Astrocyte (in vitro differentiated cells and primary cell): ENCODE results near the gene COL18A1. TPM values are rescaled to one million over a fixed set of nuclear protein-coding genes. Genes with fewer than 3 reads are reported as not detected.

ENCODE experiments used
- DNase-seq: peaks from one replicate; pipeline ENCODE4 v3.0.0-alpha.2; 2010; ENCODE audit warnings: low read depth
- FAIRE-seq: peaks from 2 replicates; lab custom pipeline; 2011; peaks lifted over from hg19 to GRCh38; lab: Jason Lieb, UNC
- H2AFZ ChIP-seq: 2 replicates; pipeline ENCODE4 v1.6.0; 2012; ENCODE audit warnings: low read depth, low read length, inconsistent platforms
- H3K27ac ChIP-seq: 2 replicates; pipeline ENCODE4 v1.5.1; 2011; ENCODE audit warnings: low read depth, low read length, inconsistent platforms
- H3K27me3 ChIP-seq: 2 replicates; pipeline ENCODE4 v1.6.0; 2011; ENCODE audit warnings: low read length, inconsistent platforms; ENCODE audit not compliant: insufficient read depth
- H3K36me3 ChIP-seq: 2 replicates; pipeline ENCODE4 v1.5.1; 2011; ENCODE audit warnings: low read length, inconsistent platforms; ENCODE audit not compliant: insufficient read depth
- H3K4me1 ChIP-seq: 2 replicates; pipeline ENCODE4 v1.5.1; 2011; ENCODE audit warnings: low read length, inconsistent platforms; ENCODE audit not compliant: insufficient read depth
- H3K4me2 ChIP-seq: 2 replicates; pipeline ENCODE4 v1.6.0; 2012; ENCODE audit warnings: low read length, inconsistent platforms
- H3K4me3 ChIP-seq: 2 replicates; pipeline ENCODE4 v1.5.1; 2011; ENCODE audit warnings: low read depth, mild to moderate bottlenecking, low read length, inconsistent platforms; ENCODE audit not compliant: insufficient read depth
- H3K79me2 ChIP-seq: 2 replicates; pipeline ENCODE4 v1.6.0; 2012; ENCODE audit warnings: mild to moderate bottlenecking, low read length, inconsistent platforms; ENCODE audit not compliant: insufficient read depth
- H3K9ac ChIP-seq: 2 replicates; pipeline ENCODE4 v1.6.0; 2012; ENCODE audit warnings: mild to moderate bottlenecking, low read length, inconsistent platforms
- H3K9me3 ChIP-seq: 2 replicates; pipeline ENCODE4 v1.5.1; 2012; ENCODE audit warnings: low read depth, mild to moderate bottlenecking, low read length, inconsistent platforms; ENCODE audit not compliant: insufficient read depth
- H4K20me1 ChIP-seq: 2 replicates; pipeline ENCODE4 v1.6.0; 2012; ENCODE audit warnings: low read length, inconsistent platforms; ENCODE audit not compliant: insufficient read depth
- H3K27ac Mint-ChIP-seq: one replicate; pipeline ENCODE4 v1.8.0; 2021; ENCODE audit warnings: mild to moderate bottlenecking, mixed read lengths; ENCODE audit not compliant: unreplicated experiment
- H3K27me3 Mint-ChIP-seq: one replicate; pipeline ENCODE4 v1.8.0; 2021; ENCODE audit warnings: low read depth, mixed read lengths; ENCODE audit not compliant: unreplicated experiment
- H3K36me3 Mint-ChIP-seq: one replicate; pipeline ENCODE4 v1.8.0; 2021; ENCODE audit warnings: low read depth, mixed read lengths; ENCODE audit not compliant: unreplicated experiment
- H3K4me1 Mint-ChIP-seq: one replicate; pipeline ENCODE4 v1.8.0; 2021; ENCODE audit warnings: low read depth, mixed read lengths; ENCODE audit not compliant: unreplicated experiment
- H3K4me3 Mint-ChIP-seq: one replicate; pipeline ENCODE4 v1.8.0; 2021; ENCODE audit warnings: mild to moderate bottlenecking, moderate library complexity, mixed read lengths; ENCODE audit not compliant: unreplicated experiment
- H3K9me3 Mint-ChIP-seq: one replicate; pipeline ENCODE4 v1.8.0; 2021; ENCODE audit warnings: mild to moderate bottlenecking, mixed read lengths; ENCODE audit not compliant: unreplicated experiment
- EZH2 ChIP-seq: IDR thresholded peaks from 2 replicates; pipeline ENCODE4 v1.6.1; 2012; ENCODE audit warnings: mild to moderate bottlenecking, low read length, inconsistent platforms; ENCODE audit not compliant: insufficient read depth
- total RNA-seq: library from RNA; stranded (reverse); gene quantifications from 2 replicates; pipeline ENCODE4 v1.2.1, GENCODE V29; 2021
- TF ChIP-seq, protein P1 (sequence below): IDR thresholded peaks from 2 replicates; pipeline ENCODE4 v1.5.1; 2011; ENCODE audit warnings: low read depth, mild to moderate bottlenecking, inconsistent platforms, low read length, moderate library complexity; ENCODE audit not compliant: insufficient read depth

Gene COL18A1
- total RNA-seq, 1 donor from 2014 or later: 616 TPM

DNA sequence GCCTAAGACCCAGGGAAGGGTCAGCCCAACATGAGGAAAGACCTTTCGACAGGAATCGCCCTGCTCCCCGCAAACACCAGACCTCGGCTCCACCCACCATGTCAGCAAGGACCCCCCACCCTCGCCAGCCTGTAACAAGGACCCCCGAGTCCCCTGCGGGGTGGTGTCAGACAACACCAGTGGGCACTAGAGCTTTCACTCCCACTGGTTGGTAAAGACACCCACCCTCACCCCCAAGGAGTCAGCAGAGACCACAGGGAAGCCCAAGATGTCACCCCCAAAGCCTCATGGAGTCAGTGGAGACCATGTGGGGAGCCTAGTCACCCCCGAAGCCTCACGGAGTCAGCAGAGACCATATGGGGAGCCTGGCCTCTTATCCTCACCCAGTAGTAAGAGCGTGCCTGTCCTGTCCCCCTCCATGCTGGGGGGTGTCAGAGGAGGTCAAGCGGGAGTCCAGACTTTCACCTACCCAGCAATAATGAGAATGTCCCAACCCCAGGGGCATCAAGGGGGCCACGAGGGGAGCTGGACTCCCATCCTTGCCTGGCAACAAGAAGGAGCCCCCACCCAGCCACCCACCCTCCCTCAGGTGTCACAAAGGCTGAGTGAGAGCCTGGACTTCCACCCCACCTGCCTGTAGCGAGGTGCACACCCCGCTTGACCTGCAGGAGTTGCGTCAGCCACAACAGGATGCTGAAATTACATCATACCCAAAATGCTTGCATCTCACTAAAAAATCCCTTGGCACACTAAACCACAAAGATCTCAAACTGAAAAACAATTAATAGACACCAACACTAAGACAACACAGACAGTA is 112.5 kb downstream of the COL18A1 start:
- Histone ChIP-seq H3K36me3 (peaks cover 3% of the 10 kb centered on the region), H3K4me2 (no peak overlapping the region), H4K20me1 (peaks cover 4% of the 10 kb centered on the region), H3K79me2 (no peaks in the 10 kb centered on the region), H2AFZ (no peak overlapping the region), H3K4me1 (no peaks in the 10 kb centered on the region), H3K4me3 (no peak overlapping the region), H3K9me3 (peaks cover 6% of the 10 kb centered on the region), H3K27me3 (no peaks in the 10 kb centered on the region), H3K9ac (no peak overlapping the region), H3K27ac (no peak overlapping the region)
- no peaks in the 10 kb centered on the region for H3K27me3 Mint-ChIP-seq
- peak overlapping the region; percentile 45 for H3K4me3 Mint-ChIP-seq
- peaks cover 9% of the 10 kb centered on the region for H3K9me3 Mint-ChIP-seq
- DNase-seq (no peak), FAIRE-seq (no peak)
- peak overlapping the region; percentile 41 for H3K27ac Mint-ChIP-seq
- TF ChIP-seq, protein P1, sequence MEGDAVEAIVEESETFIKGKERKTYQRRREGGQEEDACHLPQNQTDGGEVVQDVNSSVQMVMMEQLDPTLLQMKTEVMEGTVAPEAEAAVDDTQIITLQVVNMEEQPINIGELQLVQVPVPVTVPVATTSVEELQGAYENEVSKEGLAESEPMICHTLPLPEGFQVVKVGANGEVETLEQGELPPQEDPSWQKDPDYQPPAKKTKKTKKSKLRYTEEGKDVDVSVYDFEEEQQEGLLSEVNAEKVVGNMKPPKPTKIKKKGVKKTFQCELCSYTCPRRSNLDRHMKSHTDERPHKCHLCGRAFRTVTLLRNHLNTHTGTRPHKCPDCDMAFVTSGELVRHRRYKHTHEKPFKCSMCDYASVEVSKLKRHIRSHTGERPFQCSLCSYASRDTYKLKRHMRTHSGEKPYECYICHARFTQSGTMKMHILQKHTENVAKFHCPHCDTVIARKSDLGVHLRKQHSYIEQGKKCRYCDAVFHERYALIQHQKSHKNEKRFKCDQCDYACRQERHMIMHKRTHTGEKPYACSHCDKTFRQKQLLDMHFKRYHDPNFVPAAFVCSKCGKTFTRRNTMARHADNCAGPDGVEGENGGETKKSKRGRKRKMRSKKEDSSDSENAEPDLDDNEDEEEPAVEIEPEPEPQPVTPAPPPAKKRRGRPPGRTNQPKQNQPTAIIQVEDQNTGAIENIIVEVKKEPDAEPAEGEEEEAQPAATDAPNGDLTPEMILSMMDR: no peak
- no peak for TF ChIP-seq EZH2
- H3K4me1 Mint-ChIP-seq: peaks cover 2% of the 10 kb centered on the region
- peaks cover 19% of the 10 kb centered on the region for H3K36me3 Mint-ChIP-seq

DNA sequence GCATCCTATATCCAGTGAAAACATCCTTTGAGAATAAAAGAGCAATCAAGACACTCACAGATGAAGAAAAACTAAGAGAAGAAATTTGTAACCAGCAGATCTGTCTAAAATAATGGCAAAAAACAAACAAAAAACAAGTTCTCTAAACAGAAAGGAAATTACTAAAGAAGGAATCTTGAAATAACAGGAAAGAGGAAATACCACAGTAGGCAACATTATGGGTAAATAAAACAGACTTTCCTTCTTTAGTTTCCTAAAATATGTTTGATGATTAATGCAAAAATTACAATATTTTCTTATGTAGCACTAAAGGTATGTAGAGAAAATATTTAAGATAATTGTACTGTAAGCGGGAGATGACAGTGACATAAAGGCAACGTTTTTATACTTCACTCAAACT is 113.8 kb downstream of the COL18A1 start:
- H3K36me3 Mint-ChIP-seq: peaks cover 23% of the 10 kb centered on the region
- no peaks in the 10 kb centered on the region for H3K27me3 Mint-ChIP-seq

More for the DNA sequence above, 113.8 kb downstream of the COL18A1 start:
- H3K27ac Mint-ChIP-seq: no peak overlapping the region
- H3K27ac ChIP-seq: no peak overlapping the region
- H3K4me1 ChIP-seq: no peaks in the 10 kb centered on the region
- no peaks in the 10 kb centered on the region for H3K27me3 ChIP-seq
- H3K36me3 ChIP-seq: peaks cover 3% of the 10 kb centered on the region
- FAIRE-seq: no peak
- no peak for TF ChIP-seq EZH2
- TF ChIP-seq, protein P1: no peak
- H3K4me3 ChIP-seq: no peak overlapping the region
- H3K9me3 Mint-ChIP-seq: peaks cover 9% of the 10 kb centered on the region
- no peak overlapping the region for H3K4me3 Mint-ChIP-seq
- H2AFZ ChIP-seq: no peak overlapping the region
- peaks cover 6% of the 10 kb centered on the region for H3K9me3 ChIP-seq
- no peak overlapping the region for H3K9ac ChIP-seq
- H3K79me2 ChIP-seq: no peaks in the 10 kb centered on the region
- H4K20me1 ChIP-seq: peaks cover 1% of the 10 kb centered on the region
- no peak for DNase-seq
- H3K4me2 ChIP-seq: no peak overlapping the region
- peaks cover 2% of the 10 kb centered on the region for H3K4me1 Mint-ChIP-seq
